SHP77 treated with DMSO at 0.1 percent for 48 hours (cell line): ENCODE results near the gene SNF8.

Source experiments
- DNase-seq: peaks from one replicate; lab custom pipeline; 2025; lab: John Stamatoyannopoulos, UW

SNF8 gene

GRCh38 chr17:48890086-48890485 is 54.6 kb downstream of the SNF8 start:
- no peak for DNase-seq

- no peak for DNase-seq
Observed at GRCh38 chr17:48883171-48883570, 61.5 kb downstream of the SNF8 start.

GRCh38 chr17:48882272-48882671 is 62.4 kb downstream of the SNF8 start:
- no peak for DNase-seq
